Ishikawa (cell line): Measurements from ENCODE around the gene PIR.

Experiments used
- CEBPB ChIP-seq: IDR thresholded peaks from 2 replicates; pipeline ENCODE4 v1.6.1; 2012
- EP300 ChIP-seq: IDR thresholded peaks from 2 replicates; pipeline ENCODE4 v1.6.1; 2012; ENCODE audit warnings: borderline replicate concordance
- FOXM1 ChIP-seq: IDR thresholded peaks from 2 replicates; pipeline ENCODE4 v1.6.1; 2012; ENCODE audit warnings: low read depth, borderline replicate concordance
- MAX ChIP-seq: IDR thresholded peaks from 2 replicates; pipeline ENCODE4 v1.6.1; 2012
- RAD21 ChIP-seq: IDR thresholded peaks from 2 replicates; pipeline ENCODE4 v1.6.1; 2012; ENCODE audit warnings: low read depth
- REST ChIP-seq: IDR thresholded peaks from 2 replicates; pipeline ENCODE4 v1.6.1; 2012; ENCODE audit warnings: low read depth, mild to moderate bottlenecking
- TAF1 ChIP-seq: IDR thresholded peaks from 2 replicates; pipeline ENCODE4 v1.6.1; 2012; ENCODE audit warnings: low read depth, mild to moderate bottlenecking
- TCF12 ChIP-seq: IDR thresholded peaks from 2 replicates; pipeline ENCODE4 v1.6.1; 2012; ENCODE audit warnings: low read depth
- TEAD4 ChIP-seq: IDR thresholded peaks from 2 replicates; pipeline ENCODE4 v1.6.1; 2012
- YY1 ChIP-seq: IDR thresholded peaks from 2 replicates; pipeline ENCODE4 v1.6.1; 2012; ENCODE audit warnings: low read depth
- ZBTB7A ChIP-seq: IDR thresholded peaks from 2 replicates; pipeline ENCODE4 v1.6.1; 2012; ENCODE audit warnings: low read depth

DNA sequence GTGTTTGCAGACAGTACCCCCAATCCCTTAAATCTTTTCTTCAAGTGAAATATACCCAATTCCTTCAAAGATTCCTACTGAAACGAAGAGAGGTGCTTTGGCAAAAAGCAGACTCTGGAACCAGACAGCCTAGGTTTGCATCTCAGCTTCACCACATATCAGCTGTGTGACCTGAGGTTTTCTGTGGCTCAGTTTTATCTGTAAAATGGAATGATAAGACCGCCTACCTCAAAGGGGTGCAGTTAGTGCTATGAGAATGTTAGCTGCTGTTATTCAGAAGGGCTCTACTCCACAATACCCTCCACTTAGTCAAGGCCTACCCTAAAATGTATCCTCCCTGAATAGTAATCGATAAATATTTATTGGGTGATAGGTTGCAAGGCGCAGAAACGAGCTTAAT is 664 bp downstream of the PIR start:
- TF ChIP-seq TCF12 (no peak), ZBTB7A (no peak), YY1 (no peak), REST (no peak), EP300 (no peak), FOXM1 (no peak), CEBPB (no peak), RAD21 (no peak), TAF1 (no peak), TEAD4 (no peak), MAX (no peak)
